GM12878 (cell line): ENCODE data around the gene UNC119B. TPM values are rescaled to one million over a fixed set of nuclear protein-coding genes. Genes with fewer than 3 reads are reported as not detected.

Experiments
- BHLHE40 ChIP-seq, 2 experiments: fragments of 450-650 bp in 1 of 2; IDR thresholded peaks; 2 replicates each; pipeline ENCODE4 v1.6.1; 2011 to 2017; ENCODE audit warnings: low read depth in 2 of 2, borderline replicate concordance in 1 of 2, improper control_type of control experiment in 1 of 2, low read length in 1 of 2, mild to moderate bottlenecking in 1 of 2
- BRCA1 ChIP-seq: IDR thresholded peaks from 2 replicates; pipeline ENCODE4 v1.6.1; 2011; ENCODE audit warnings: low read depth, low read length, improper control_type of control experiment
- MXI1 ChIP-seq: fragments of 150-350 bp; IDR thresholded peaks from 2 replicates; pipeline ENCODE4 v1.6.1; 2011; ENCODE audit warnings: low read depth, mild to moderate bottlenecking, inconsistent platforms, low read length, improper control_type of control experiment
- NFYA ChIP-seq: IDR thresholded peaks from 2 replicates; pipeline ENCODE4 v1.6.1; 2011; ENCODE audit warnings: low read depth, mild to moderate bottlenecking, low read length, improper control_type of control experiment, borderline replicate concordance
- NR2F1 ChIP-seq: fragments of 450-650 bp; conservative IDR thresholded peaks from 2 replicates; pipeline ENCODE4 v1.6.1; 2017; ENCODE audit warnings: mild to moderate bottlenecking
- RFX5 ChIP-seq: IDR thresholded peaks from 2 replicates; pipeline ENCODE4 v1.6.1; 2011; ENCODE audit warnings: low read depth, low read length, improper control_type of control experiment
- SPI1 ChIP-seq: IDR thresholded peaks from 2 replicates; pipeline ENCODE4 v1.6.1; 2011; ENCODE audit warnings: low read depth, mild to moderate bottlenecking, low read length, moderate library complexity, borderline replicate concordance; ENCODE audit not compliant: insufficient read depth
- TARDBP ChIP-seq: IDR thresholded peaks from 2 replicates; pipeline ENCODE4 v1.6.1; 2016; ENCODE audit warnings: borderline replicate concordance
- ZNF217 ChIP-seq: fragments of 450-650 bp; IDR thresholded peaks from 2 replicates; pipeline ENCODE4 v1.6.1; 2017; ENCODE audit warnings: antibody characterized with exemption, mild to moderate bottlenecking
- ZSCAN29 ChIP-seq: fragments of 450-650 bp; IDR thresholded peaks from 2 replicates; pipeline ENCODE4 v1.6.1; 2017; ENCODE audit warnings: mild to moderate bottlenecking, moderate library complexity
- polyA plus RNA-seq, 11 experiments: library from polyadenylated mRNA; depleted of rRNA in 4 of 11; unstranded in 6 of 11; stranded (reverse) in 5 of 11; fragments of >200 nt; fragmentation: Nextera tagmentation in 4 of 11; fragmentation: Illumina TruSeq in 1 of 11; extraction: Ambion mirVana in 4 of 11; extraction: Trizol in 1 of 11; gene quantifications; 1 replicate in 1 of 11; 2 replicates in 10 of 11; pipeline versions ENCODE4 v1.2.1 to v1.2.3, GENCODE V29; 2011 to 2016; ENCODE audit warnings: inconsistent platforms in 2 of 11, missing spikeins in 2 of 11, low read depth in 1 of 11
- total RNA-seq, 4 experiments: library from RNA; depleted of rRNA in 3 of 4; stranded (reverse); fragments of >200 nt in 3 of 4; fragmentation: Illumina TruSeq in 1 of 4; extraction: Trizol in 1 of 4; gene quantifications; 2 replicates each; pipeline versions ENCODE4 v1.2.1 to v1.2.3, GENCODE V29; 2013 to 2021
- TF ChIP-seq, protein P1 (sequence below): fragments of 450-650 bp; formaldehyde crosslinking; IDR thresholded peaks from 2 replicates; pipeline ENCODE4 v1.4.0; 2020; ENCODE audit warnings: mild to moderate bottlenecking, moderate library complexity
- TF ChIP-seq, protein P2 (sequence below): IDR thresholded peaks from 2 replicates; pipeline ENCODE4 v1.6.1; 2012; ENCODE audit warnings: mild to moderate bottlenecking, low read depth, low read length
- TF ChIP-seq, protein P3 (sequence below): fragments of 150-350 bp; IDR thresholded peaks from 2 replicates; pipeline ENCODE4 v1.6.1; 2016; ENCODE audit warnings: low read depth, low read length
- TF ChIP-seq, protein P4 (sequence below): fragments of 450-650 bp; IDR thresholded peaks from 2 replicates; pipeline ENCODE4 v1.6.1; 2017; ENCODE audit warnings: low read depth, mild to moderate bottlenecking, moderate library complexity
- TF ChIP-seq, protein P5 (sequence below): IDR thresholded peaks from 2 replicates; pipeline ENCODE4 v1.6.1; 2011; ENCODE audit warnings: low read depth, mild to moderate bottlenecking, low read length, moderate library complexity, borderline replicate concordance; ENCODE audit errors: extremely low read depth

The UNC119B gene
- total and polyA plus RNA-seq, 10 of the 15 experiments (the other 5 are each of a cell fraction or from before 2014, with no cell fraction given), result 4.3 to 31.5 (median 10.5) TPM

DNA sequence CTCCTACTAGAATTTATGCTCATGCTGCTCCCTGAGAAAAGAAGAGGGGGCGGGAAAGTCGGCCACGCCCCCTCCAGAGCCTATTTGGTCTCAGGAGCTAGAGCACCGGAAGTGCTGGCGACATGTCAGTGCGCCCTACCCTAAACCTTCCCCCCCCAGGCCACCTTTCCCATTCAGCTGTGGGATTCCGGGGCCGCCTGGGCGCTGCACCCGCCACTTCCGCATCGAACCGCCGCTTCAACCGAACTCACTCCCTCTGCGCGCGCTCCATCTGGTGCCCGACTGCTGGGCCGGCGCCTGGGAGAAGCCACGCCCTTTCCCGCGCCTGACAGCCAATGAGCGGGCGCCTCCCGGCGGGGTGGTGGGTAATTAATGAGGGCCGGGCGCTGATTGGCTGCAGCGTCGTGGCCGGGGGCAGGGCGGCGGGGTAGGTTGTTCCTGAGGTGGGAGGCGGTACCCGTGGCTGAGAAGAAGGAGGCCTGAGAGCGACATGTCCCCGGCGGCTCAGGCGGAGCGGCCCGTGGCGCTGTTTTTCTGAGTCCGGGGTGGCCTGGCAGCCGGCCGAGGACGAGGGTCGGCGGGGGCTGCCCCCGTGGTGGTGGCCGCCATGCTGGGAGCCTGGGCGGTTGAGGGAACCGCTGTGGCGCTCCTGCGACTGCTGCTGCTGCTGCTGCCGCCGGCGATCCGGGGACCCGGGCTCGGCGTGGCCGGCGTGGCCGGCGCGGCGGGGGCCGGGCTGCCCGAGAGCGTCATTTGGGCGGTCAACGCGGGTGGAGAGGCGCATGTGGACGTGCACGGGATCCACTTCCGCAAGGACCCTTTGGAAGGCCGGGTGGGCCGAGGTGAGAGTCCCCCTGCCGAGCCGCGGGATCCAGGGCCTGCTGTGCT is 23.3 kb upstream of the UNC119B start, which contains the start of gene MLEC (continued):
- TF ChIP-seq, protein P1, sequence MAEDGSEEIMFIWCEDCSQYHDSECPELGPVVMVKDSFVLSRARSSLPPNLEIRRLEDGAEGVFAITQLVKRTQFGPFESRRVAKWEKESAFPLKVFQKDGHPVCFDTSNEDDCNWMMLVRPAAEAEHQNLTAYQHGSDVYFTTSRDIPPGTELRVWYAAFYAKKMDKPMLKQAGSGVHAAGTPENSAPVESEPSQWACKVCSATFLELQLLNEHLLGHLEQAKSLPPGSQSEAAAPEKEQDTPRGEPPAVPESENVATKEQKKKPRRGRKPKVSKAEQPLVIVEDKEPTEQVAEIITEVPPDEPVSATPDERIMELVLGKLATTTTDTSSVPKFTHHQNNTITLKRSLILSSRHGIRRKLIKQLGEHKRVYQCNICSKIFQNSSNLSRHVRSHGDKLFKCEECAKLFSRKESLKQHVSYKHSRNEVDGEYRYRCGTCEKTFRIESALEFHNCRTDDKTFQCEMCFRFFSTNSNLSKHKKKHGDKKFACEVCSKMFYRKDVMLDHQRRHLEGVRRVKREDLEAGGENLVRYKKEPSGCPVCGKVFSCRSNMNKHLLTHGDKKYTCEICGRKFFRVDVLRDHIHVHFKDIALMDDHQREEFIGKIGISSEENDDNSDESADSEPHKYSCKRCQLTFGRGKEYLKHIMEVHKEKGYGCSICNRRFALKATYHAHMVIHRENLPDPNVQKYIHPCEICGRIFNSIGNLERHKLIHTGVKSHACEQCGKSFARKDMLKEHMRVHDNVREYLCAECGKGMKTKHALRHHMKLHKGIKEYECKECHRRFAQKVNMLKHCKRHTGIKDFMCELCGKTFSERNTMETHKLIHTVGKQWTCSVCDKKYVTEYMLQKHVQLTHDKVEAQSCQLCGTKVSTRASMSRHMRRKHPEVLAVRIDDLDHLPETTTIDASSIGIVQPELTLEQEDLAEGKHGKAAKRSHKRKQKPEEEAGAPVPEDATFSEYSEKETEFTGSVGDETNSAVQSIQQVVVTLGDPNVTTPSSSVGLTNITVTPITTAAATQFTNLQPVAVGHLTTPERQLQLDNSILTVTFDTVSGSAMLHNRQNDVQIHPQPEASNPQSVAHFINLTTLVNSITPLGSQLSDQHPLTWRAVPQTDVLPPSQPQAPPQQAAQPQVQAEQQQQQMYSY (CRISPR knock-in tag), result no peak
- peak; percentile 2 to 75; a peak in 2 of 4 replicates for TF ChIP-seq BHLHE40 (IDR thresholded peaks at IDR 0.05; ENCODE audit: borderline replicate concordance in 1 of 2, low read depth in 2 of 2, low read length in 1 of 2)
- TF ChIP-seq, protein P2, sequence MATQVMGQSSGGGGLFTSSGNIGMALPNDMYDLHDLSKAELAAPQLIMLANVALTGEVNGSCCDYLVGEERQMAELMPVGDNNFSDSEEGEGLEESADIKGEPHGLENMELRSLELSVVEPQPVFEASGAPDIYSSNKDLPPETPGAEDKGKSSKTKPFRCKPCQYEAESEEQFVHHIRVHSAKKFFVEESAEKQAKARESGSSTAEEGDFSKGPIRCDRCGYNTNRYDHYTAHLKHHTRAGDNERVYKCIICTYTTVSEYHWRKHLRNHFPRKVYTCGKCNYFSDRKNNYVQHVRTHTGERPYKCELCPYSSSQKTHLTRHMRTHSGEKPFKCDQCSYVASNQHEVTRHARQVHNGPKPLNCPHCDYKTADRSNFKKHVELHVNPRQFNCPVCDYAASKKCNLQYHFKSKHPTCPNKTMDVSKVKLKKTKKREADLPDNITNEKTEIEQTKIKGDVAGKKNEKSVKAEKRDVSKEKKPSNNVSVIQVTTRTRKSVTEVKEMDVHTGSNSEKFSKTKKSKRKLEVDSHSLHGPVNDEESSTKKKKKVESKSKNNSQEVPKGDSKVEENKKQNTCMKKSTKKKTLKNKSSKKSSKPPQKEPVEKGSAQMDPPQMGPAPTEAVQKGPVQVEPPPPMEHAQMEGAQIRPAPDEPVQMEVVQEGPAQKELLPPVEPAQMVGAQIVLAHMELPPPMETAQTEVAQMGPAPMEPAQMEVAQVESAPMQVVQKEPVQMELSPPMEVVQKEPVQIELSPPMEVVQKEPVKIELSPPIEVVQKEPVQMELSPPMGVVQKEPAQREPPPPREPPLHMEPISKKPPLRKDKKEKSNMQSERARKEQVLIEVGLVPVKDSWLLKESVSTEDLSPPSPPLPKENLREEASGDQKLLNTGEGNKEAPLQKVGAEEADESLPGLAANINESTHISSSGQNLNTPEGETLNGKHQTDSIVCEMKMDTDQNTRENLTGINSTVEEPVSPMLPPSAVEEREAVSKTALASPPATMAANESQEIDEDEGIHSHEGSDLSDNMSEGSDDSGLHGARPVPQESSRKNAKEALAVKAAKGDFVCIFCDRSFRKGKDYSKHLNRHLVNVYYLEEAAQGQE, result no peak
- no peak for TF ChIP-seq NFYA
- TF ChIP-seq ZSCAN29, result peak; percentile 82; the same call in 1 of the 2 replicates
- TF ChIP-seq, protein P3, sequence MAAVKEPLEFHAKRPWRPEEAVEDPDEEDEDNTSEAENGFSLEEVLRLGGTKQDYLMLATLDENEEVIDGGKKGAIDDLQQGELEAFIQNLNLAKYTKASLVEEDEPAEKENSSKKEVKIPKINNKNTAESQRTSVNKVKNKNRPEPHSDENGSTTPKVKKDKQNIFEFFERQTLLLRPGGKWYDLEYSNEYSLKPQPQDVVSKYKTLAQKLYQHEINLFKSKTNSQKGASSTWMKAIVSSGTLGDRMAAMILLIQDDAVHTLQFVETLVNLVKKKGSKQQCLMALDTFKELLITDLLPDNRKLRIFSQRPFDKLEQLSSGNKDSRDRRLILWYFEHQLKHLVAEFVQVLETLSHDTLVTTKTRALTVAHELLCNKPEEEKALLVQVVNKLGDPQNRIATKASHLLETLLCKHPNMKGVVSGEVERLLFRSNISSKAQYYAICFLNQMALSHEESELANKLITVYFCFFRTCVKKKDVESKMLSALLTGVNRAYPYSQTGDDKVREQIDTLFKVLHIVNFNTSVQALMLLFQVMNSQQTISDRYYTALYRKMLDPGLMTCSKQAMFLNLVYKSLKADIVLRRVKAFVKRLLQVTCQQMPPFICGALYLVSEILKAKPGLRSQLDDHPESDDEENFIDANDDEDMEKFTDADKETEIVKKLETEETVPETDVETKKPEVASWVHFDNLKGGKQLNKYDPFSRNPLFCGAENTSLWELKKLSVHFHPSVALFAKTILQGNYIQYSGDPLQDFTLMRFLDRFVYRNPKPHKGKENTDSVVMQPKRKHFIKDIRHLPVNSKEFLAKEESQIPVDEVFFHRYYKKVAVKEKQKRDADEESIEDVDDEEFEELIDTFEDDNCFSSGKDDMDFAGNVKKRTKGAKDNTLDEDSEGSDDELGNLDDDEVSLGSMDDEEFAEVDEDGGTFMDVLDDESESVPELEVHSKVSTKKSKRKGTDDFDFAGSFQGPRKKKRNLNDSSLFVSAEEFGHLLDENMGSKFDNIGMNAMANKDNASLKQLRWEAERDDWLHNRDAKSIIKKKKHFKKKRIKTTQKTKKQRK, result no peak
- no peak for TF ChIP-seq ZNF217
- TF ChIP-seq MXI1, result no peak; the same call in 1 of the 2 replicates
- TF ChIP-seq NR2F1, result peak; percentile 54
- TF ChIP-seq, protein P4, sequence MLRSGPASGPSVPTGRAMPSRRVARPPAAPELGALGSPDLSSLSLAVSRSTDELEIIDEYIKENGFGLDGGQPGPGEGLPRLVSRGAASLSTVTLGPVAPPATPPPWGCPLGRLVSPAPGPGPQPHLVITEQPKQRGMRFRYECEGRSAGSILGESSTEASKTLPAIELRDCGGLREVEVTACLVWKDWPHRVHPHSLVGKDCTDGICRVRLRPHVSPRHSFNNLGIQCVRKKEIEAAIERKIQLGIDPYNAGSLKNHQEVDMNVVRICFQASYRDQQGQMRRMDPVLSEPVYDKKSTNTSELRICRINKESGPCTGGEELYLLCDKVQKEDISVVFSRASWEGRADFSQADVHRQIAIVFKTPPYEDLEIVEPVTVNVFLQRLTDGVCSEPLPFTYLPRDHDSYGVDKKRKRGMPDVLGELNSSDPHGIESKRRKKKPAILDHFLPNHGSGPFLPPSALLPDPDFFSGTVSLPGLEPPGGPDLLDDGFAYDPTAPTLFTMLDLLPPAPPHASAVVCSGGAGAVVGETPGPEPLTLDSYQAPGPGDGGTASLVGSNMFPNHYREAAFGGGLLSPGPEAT, result peak; percentile 46; the same call in 1 of the 2 replicates
- no peak for TF ChIP-seq BRCA1
- peak; percentile 78 for TF ChIP-seq RFX5
- 0 out of 2 replicates have a peak, but pooled peaks have one; percentile 65 for TF ChIP-seq TARDBP
- TF ChIP-seq, protein P5, sequence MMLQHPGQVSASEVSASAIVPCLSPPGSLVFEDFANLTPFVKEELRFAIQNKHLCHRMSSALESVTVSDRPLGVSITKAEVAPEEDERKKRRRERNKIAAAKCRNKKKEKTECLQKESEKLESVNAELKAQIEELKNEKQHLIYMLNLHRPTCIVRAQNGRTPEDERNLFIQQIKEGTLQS, result no peak
- peak; percentile 72 for TF ChIP-seq SPI1
